K562 (cell line): ENCODE data around the gene U2AF1L4. TPM values are rescaled to one million over a fixed set of nuclear protein-coding genes. Genes with fewer than 3 reads are reported as not detected.

Experiments used
- BRD9 ChIP-seq: fragments of 450-650 bp; IDR thresholded peaks from 2 replicates; pipeline ENCODE4 v1.6.1; 2018; ENCODE audit warnings: low read depth; ENCODE audit not compliant: partially characterized antibody
- CEBPG ChIP-seq, 3 experiments: fragments of 200-800 bp in 1 of 3; sonication (Bioruptor generic) in 1 of 3; sonication (generic) in 1 of 3; formaldehyde crosslinking in 1 of 3; IDR thresholded peaks in 2 of 3; conservative IDR thresholded peaks in 1 of 3; 2 replicates each; pipeline versions ENCODE4 v1.6.1 to v1.8.0; 2016 to 2022; ENCODE audit warnings: missing compliant biosample characterization in 2 of 3, missing genetic modification characterization in 2 of 3, mild to moderate bottlenecking in 1 of 3, missing genetic modification reagents in 1 of 3
- ELF1 ChIP-seq: fragments of 200-800 bp; sonication (Bioruptor generic); IDR thresholded peaks from 2 replicates; pipeline ENCODE4 v1.6.1; 2016; ENCODE audit warnings: missing genetic modification characterization, missing compliant biosample characterization
- ETV5 ChIP-seq: sonication (generic); formaldehyde crosslinking; IDR thresholded peaks from 2 replicates; pipeline ENCODE4 v1.4.0; 2020; ENCODE audit warnings: low read depth, mild to moderate bottlenecking, missing genetic modification reagents
- HDAC8 ChIP-seq: fragments of 450-650 bp; IDR thresholded peaks from 2 replicates; pipeline ENCODE4 v1.6.1; 2016; ENCODE audit warnings: mild to moderate bottlenecking, missing genetic modification characterization, moderate library complexity, missing compliant biosample characterization
- L3MBTL2 ChIP-seq: fragments of 450-650 bp; IDR thresholded peaks from 2 replicates; pipeline ENCODE4 v1.6.1; 2016; ENCODE audit warnings: mild to moderate bottlenecking, moderate library complexity
- MXI1 ChIP-seq: IDR thresholded peaks from 2 replicates; pipeline ENCODE4 v1.6.1; 2011; ENCODE audit warnings: low read depth, mild to moderate bottlenecking, improper control_type of control experiment, low read length
- NR4A1 ChIP-seq, 2 experiments: fragments of 250-450 bp in 1 of 2; fragments of 450-650 bp in 1 of 2; sonication (Bioruptor Pico) in 1 of 2; IDR thresholded peaks; 2 replicates each; pipeline versions ENCODE4 v1.4.0 to v1.6.1; 2016 to 2020; ENCODE audit warnings: mild to moderate bottlenecking in 2 of 2, missing compliant biosample characterization in 1 of 2, missing genetic modification characterization in 1 of 2, moderate library complexity in 1 of 2
- NRF1 ChIP-seq, 2 experiments: fragments of 450-650 bp; IDR thresholded peaks in 1 of 2; conservative IDR thresholded peaks in 1 of 2; 2 replicates each; pipeline ENCODE4 v1.6.1; 2014; ENCODE audit warnings: mild to moderate bottlenecking in 2 of 2
- PCBP1 ChIP-seq: fragments of 200-400 bp; formaldehyde crosslinking; IDR thresholded peaks from 2 replicates; pipeline ENCODE4 v1.6.1; 2018; ENCODE audit warnings: mild to moderate bottlenecking, low read depth, low read length; ENCODE audit not compliant: poor library complexity, severe bottlenecking
- PML ChIP-seq: IDR thresholded peaks from 2 replicates; pipeline ENCODE4 v1.6.1; 2012; ENCODE audit warnings: low read length, inconsistent platforms
- PRPF4 ChIP-seq: fragments of 200-400 bp; formaldehyde crosslinking; IDR thresholded peaks from one replicate; pipeline ENCODE4 v1.6.1; 2017; ENCODE audit warnings: low read length, low read depth, mild to moderate bottlenecking; ENCODE audit not compliant: insufficient read depth, poor library complexity, severe bottlenecking
- TAF7 ChIP-seq: fragments of 450-650 bp; IDR thresholded peaks from 2 replicates; pipeline ENCODE4 v1.6.1; 2016; ENCODE audit warnings: missing genetic modification characterization, missing compliant biosample characterization
- ZKSCAN3 ChIP-seq: fragments of 250-450 bp; sonication (Bioruptor Pico); IDR thresholded peaks from 2 replicates; pipeline ENCODE4 v1.4.0; 2020
- ZNF143 ChIP-seq: sonication (generic); formaldehyde crosslinking; IDR thresholded peaks from 2 replicates; pipeline ENCODE4 v1.9.0; 2022; ENCODE audit warnings: mild to moderate bottlenecking, missing genetic modification reagents
- ZNF165 ChIP-seq: fragments of 250-450 bp; sonication (Bioruptor Pico); IDR thresholded peaks from 2 replicates; pipeline ENCODE4 v1.4.0; 2020; ENCODE audit warnings: borderline replicate concordance
- ZNF511 ChIP-seq: sonication (generic); formaldehyde crosslinking; IDR thresholded peaks from 2 replicates; pipeline ENCODE4 v1.8.0; 2022; ENCODE audit warnings: mild to moderate bottlenecking, missing genetic modification reagents
- ZNF609 ChIP-seq: sonication (generic); formaldehyde crosslinking; IDR thresholded peaks from 2 replicates; pipeline ENCODE4 v1.8.1; 2023; ENCODE audit warnings: missing genetic modification reagents, mild to moderate bottlenecking, borderline replicate concordance
- polyA plus RNA-seq, 8 experiments: library from polyadenylated mRNA; depleted of rRNA in 4 of 8; stranded (reverse) in 5 of 8; unstranded in 3 of 8; fragments of >200 nt; fragmentation: Nextera tagmentation in 2 of 8; fragmentation: Illumina TruSeq in 1 of 8; extraction: Ambion mirVana in 2 of 8; extraction: Trizol in 1 of 8; gene quantifications; 2 replicates each; pipeline versions ENCODE4 v1.2.1 to v1.2.3, GENCODE V29; 2011 to 2014; ENCODE audit warnings: inconsistent platforms in 1 of 8, missing spikeins in 1 of 8
- total RNA-seq, 7 experiments: library from RNA; depleted of rRNA in 6 of 7; stranded (reverse); fragments of >200 nt in 6 of 7; fragmentation: Illumina TruSeq in 2 of 7; extraction: Trizol in 2 of 7; gene quantifications; 2 replicates each; pipeline versions ENCODE4 v1.2.1 to v1.2.3, GENCODE V29; 2011 to 2021; ENCODE audit warnings: low replicate concordance in 1 of 7

Gene U2AF1L4
- total and polyA plus RNA-seq, 9 of the 15 experiments (the other 6 are each of a cell fraction or from before 2014, with no cell fraction given), result 8.4 to 19.5 (median 12.6) TPM

- TF ChIP-seq ZNF609 (CRISPR knock-in tag), result no peak
- TF ChIP-seq ETV5, result peak; percentile 94
- peak; percentile 60 for TF ChIP-seq L3MBTL2
- TF ChIP-seq PRPF4, result no peak
- peak; percentile 33 for TF ChIP-seq PCBP1
- no peak for TF ChIP-seq NR4A1 (CRISPR knock-in tag; IDR thresholded peaks at IDR 0.05)
- 0 out of 2 replicates have a peak, but pooled peaks have one; percentile 42 for TF ChIP-seq NR4A1 (tag; IDR thresholded peaks at IDR 0.05)
- TF ChIP-seq HDAC8 (tag), result peak; percentile 70; the same call in 1 of the 2 replicates
- no peak for TF ChIP-seq TAF7 (tag)
- TF ChIP-seq NRF1 (conservative IDR thresholded peaks at IDR 0.05 in 1 of 2, IDR thresholded peaks at IDR 0.05 in 1 of 2), result peak; percentile 84 to 88
- TF ChIP-seq BRD9, result no peak
- no peak for TF ChIP-seq CEBPG (CRISPR knock-in tag; IDR thresholded peaks at IDR 0.05)
- no peak for TF ChIP-seq CEBPG (tag; conservative IDR thresholded peaks at IDR 0.05 in 1 of 2, IDR thresholded peaks at IDR 0.05 in 1 of 2)
- 0 out of 2 replicates have a peak, but pooled peaks have one; percentile 39 for TF ChIP-seq ZNF165 (CRISPR knock-in tag)
- no peak for TF ChIP-seq ZKSCAN3 (CRISPR knock-in tag)
- TF ChIP-seq ELF1 (tag), result peak; percentile 84; the same call in 1 of the 2 replicates
- TF ChIP-seq PML, result peak; percentile 55; the same call in 1 of the 2 replicates
- TF ChIP-seq MXI1, result peak; percentile 78
- peak; percentile 89 for TF ChIP-seq ZNF143 (CRISPR knock-in tag)
- 0 out of 2 replicates have a peak, but pooled peaks have one; percentile 73 for TF ChIP-seq ZNF511 (CRISPR knock-in tag)
These were observed 12.8 kb upstream of the U2AF1L4 start, which contains the start of gene PROSER3 (continued) for GRCh38 chr19:35757749-35758608.
